ENCODE measurements around the gene SDK1.
"Not testable (repeated sequence)": the region's sequence is repeated elsewhere in the genome, so short reads cannot be mapped to it uniquely, and the experiment has no call there.

Gene SDK1

GRCh38 chr7:4220011-4220410 lies 919.0 kb downstream of the SDK1 start:
- no peak for DNase-seq

GRCh38 chr7:4221043-4221442 lies 920.0 kb downstream of the SDK1 start:
- DNase-seq: no peak

GRCh38 chr7:4222676-4223075 lies 921.6 kb downstream of the SDK1 start:
- DNase-seq: no peak

- DNase-seq: no peak
Measured at GRCh38 chr7:4225361-4225771, 924.3 kb downstream of the SDK1 start.

- no peak for DNase-seq
Measured at GRCh38 chr7:4225881-4226523, 925.0 kb downstream of the SDK1 start.

GRCh38 chr7:4226524-4226882 lies 925.5 kb downstream of the SDK1 start:
- DNase-seq: no peak

- no peak for DNase-seq
Measured at GRCh38 chr7:4227105-4228010, 926.3 kb downstream of the SDK1 start.

GRCh38 chr7:4230352-4230751 lies 929.3 kb downstream of the SDK1 start:
- DNase-seq: no peak

- no peak for DNase-seq
Measured at GRCh38 chr7:4233146-4233545, 932.1 kb downstream of the SDK1 start.

- no peak for DNase-seq
Measured at GRCh38 chr7:4233621-4234497, 932.8 kb downstream of the SDK1 start.

GRCh38 chr7:4234498-4234855 lies 933.4 kb downstream of the SDK1 start:
- DNase-seq: no peak

GRCh38 chr7:4234886-4235285 lies 933.8 kb downstream of the SDK1 start:
- DNase-seq: no peak

- no peak for DNase-seq
Measured at GRCh38 chr7:4235596-4235995, 934.5 kb downstream of the SDK1 start.

- no peak for DNase-seq
Measured at GRCh38 chr7:4236389-4236788, 935.3 kb downstream of the SDK1 start.

GRCh38 chr7:4236873-4237272 lies 935.8 kb downstream of the SDK1 start:
- not testable (repeated sequence) for DNase-seq

- no peak for DNase-seq
Measured at GRCh38 chr7:4237296-4238235, 936.5 kb downstream of the SDK1 start.

- no peak for DNase-seq
Measured at GRCh38 chr7:4238861-4239260, 937.8 kb downstream of the SDK1 start.

GRCh38 chr7:4240042-4240441 lies 939.0 kb downstream of the SDK1 start:
- DNase-seq: no peak

GRCh38 chr7:4240520-4241303 lies 939.7 kb downstream of the SDK1 start:
- no peak for DNase-seq

- no peak for DNase-seq
Measured at GRCh38 chr7:4241304-4241612, 940.2 kb downstream of the SDK1 start.

GRCh38 chr7:4241791-4242190 lies 940.7 kb downstream of the SDK1 start:
- DNase-seq: no peak

GRCh38 chr7:4242706-4243105 lies 941.7 kb downstream of the SDK1 start:
- no peak for DNase-seq
